T47D (cell line): ENCODE measurements around the gene UAP1L1.

Source experiments
- DNase-seq, 2 experiments: peaks; one replicate each; pipeline versions ENCODE4 v3.0.0 to v3.0.0-alpha.2; 2011 to 2012; ENCODE audit warnings: low read depth in 1 of 2, low spot score in 1 of 2
- JUND ChIP-seq: IDR thresholded peaks from 2 replicates; pipeline ENCODE4 v1.6.1; 2012; ENCODE audit warnings: low read depth
- in situ Hi-C: cut with HindIII; loops from 2 replicates; pipeline ENCODE4 v1.10.0; 2016; ENCODE audit warnings: low sequenced_read_pairs, low pct_unique_long_range_greater_than_20kb

UAP1L1 gene

GRCh38 chr9:137127301-137128157 is 50.2 kb downstream of the UAP1L1 start:
- peak in 1 of 2 experiments; percentile 65 for DNase-seq
- in situ Hi-C loops = no loop called here
- no peak for TF ChIP-seq JUND

GRCh38 chr9:137128158-137128861 is 51.0 kb downstream of the UAP1L1 start:
- TF ChIP-seq JUND = no peak
- no peak for DNase-seq
- in situ Hi-C loops = no loop called here

GRCh38 chr9:137128862-137129455 is 51.6 kb downstream of the UAP1L1 start:
- no peak for TF ChIP-seq JUND
- DNase-seq = no peak
- in situ Hi-C loops = no loop called here

DNA sequence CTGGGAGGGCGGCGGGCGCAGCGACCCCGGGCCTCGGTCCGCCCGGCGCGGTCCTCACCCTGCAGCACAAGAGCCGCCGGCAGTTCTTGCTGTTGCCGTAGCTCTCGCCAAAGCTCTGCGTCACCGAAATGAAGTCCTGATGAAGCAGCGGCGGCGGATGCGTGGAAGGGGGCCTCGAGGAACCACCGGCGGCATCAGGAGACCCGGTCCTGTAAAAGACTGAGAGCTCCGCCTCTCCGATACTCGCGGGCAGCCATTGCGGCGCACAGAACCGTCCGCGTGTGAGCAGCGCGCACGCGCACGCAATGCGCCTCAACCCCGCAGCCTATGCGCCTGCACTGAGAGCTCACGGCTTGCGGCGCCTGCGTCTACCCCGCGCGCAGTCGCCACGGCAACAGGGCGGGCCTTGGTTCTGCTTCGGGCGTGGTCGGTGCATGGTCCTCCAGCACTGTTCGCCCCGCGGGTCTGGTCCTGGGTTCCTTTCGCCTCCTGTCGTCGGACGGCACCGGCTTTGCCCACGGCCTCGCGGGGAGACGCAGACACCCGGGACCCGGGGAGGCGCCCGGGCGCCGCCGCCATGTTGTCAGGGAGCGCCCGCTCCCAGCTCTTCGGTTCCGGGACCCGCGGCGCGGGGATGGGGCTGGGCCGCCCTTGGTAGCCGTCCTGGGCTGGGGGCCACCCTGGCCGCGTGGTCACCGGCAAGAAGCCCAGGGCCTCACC is 52.3 kb downstream of the UAP1L1 start:
- DNase-seq = peak; percentile 96 to 99
- in situ Hi-C loops = no loop called here
- TF ChIP-seq JUND = no peak

- no peak for TF ChIP-seq JUND
- no peak for DNase-seq
- in situ Hi-C loops = no loop called here
Observed at GRCh38 chr9:137130176-137130755, 52.9 kb downstream of the UAP1L1 start.
